ENCODE results near the gene UCP2. TPM values are rescaled to one million over a fixed set of nuclear protein-coding genes. Genes with fewer than 3 reads are reported as not detected.
A peak's percentile ranks its signal among the peaks of the same experiment; 100 is the strongest.

UCP2 gene
- total and polyA plus RNA-seq, 8 donors: 15.2 to 111 (median 45.6) TPM

DNA sequence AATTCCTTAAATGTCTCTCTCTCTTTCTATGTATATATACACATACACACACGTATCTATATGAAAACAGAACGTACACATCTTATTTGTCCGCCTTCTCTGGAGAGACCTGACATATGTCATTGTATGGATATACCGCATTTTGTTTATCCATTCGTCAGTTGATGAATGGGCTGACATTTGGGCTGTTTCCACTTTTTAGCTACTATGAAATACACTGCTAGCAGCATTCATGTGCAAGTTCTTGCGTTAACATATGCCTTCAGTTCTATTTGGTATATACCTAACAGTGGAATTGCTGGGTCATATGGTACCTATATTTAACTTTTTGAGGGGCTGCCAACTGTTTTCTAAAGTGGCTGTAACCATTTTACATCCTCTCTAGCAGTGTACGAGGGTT is 49.9 kb downstream of the UCP2 start:
- TF ChIP-seq POLR2A (IDR thresholded peaks at IDR 0.05): no peak
- no peak for TF ChIP-seq POLR2AphosphoS5 (IDR thresholded peaks at IDR 0.05)
- TF ChIP-seq, protein P1, sequence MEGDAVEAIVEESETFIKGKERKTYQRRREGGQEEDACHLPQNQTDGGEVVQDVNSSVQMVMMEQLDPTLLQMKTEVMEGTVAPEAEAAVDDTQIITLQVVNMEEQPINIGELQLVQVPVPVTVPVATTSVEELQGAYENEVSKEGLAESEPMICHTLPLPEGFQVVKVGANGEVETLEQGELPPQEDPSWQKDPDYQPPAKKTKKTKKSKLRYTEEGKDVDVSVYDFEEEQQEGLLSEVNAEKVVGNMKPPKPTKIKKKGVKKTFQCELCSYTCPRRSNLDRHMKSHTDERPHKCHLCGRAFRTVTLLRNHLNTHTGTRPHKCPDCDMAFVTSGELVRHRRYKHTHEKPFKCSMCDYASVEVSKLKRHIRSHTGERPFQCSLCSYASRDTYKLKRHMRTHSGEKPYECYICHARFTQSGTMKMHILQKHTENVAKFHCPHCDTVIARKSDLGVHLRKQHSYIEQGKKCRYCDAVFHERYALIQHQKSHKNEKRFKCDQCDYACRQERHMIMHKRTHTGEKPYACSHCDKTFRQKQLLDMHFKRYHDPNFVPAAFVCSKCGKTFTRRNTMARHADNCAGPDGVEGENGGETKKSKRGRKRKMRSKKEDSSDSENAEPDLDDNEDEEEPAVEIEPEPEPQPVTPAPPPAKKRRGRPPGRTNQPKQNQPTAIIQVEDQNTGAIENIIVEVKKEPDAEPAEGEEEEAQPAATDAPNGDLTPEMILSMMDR (IDR thresholded peaks at IDR 0.05): no peak
- TF ChIP-seq EP300 (IDR thresholded peaks at IDR 0.05): no peak
- Histone ChIP-seq H3K27ac (no peak overlapping the region), H3K4me3 (no peak overlapping the region), H3K27me3 (no peaks in the 10 kb centered on the region), H3K36me3 (peaks cover 12 to 70% (median 64%) of the 10 kb centered on the region in 4 donors), H3K9me3 (no peaks in the 10 kb centered on the region), H3K4me1 (peaks cover 0 to 6% (median 0%) of the 10 kb centered on the region in 4 donors)
- intact Hi-C loops (cut with DNase I; ENCODE audit: low total_unique reads): no loop called here
- 85 to 96% (median 91%) methylated on average over 7 of the region's 7 CpGs for WGBS, 5 donors
- DNase-seq: no peak

- no peaks in the 10 kb centered on the region for H3K27me3 ChIP-seq
- H3K4me1 ChIP-seq: peaks cover 0 to 6% (median 0%) of the 10 kb centered on the region in 4 donors
- 85 to 95% (median 86%) methylated on average over 6 of the region's 6 CpGs for WGBS, 5 donors
- DNase-seq: no peak
- H3K9me3 ChIP-seq: no peaks in the 10 kb centered on the region
- TF ChIP-seq POLR2AphosphoS5 (IDR thresholded peaks at IDR 0.05) (no peak), EP300 (IDR thresholded peaks at IDR 0.05) (no peak), POLR2A (IDR thresholded peaks at IDR 0.05) (no peak)
- TF ChIP-seq, protein P1 (IDR thresholded peaks at IDR 0.05): no peak
- H3K27ac ChIP-seq: no peak overlapping the region
- H3K4me3 ChIP-seq: no peak overlapping the region
- H3K36me3 ChIP-seq: peaks cover 19 to 78% (median 72%) of the 10 kb centered on the region in 4 donors
- intact Hi-C loops (cut with DNase I; ENCODE audit: low total_unique reads): no loop called here
These were observed 50.7 kb downstream of the UCP2 start for GRCh38 chr11:73931951-73932350.

- Histone ChIP-seq H3K4me1 (peaks cover 0 to 6% (median 0%) of the 10 kb centered on the region in 4 donors), H3K27ac (no peak overlapping the region), H3K27me3 (no peaks in the 10 kb centered on the region), H3K9me3 (no peaks in the 10 kb centered on the region), H3K4me3 (no peak overlapping the region), H3K36me3 (peaks cover 24 to 87% (median 80%) of the 10 kb centered on the region in 4 donors)
- WGBS, 5 donors: 49 to 71% (median 55%) methylated on average over 7 of the region's 7 CpGs
- no peak for TF ChIP-seq EP300 (IDR thresholded peaks at IDR 0.05)
- no peak for TF ChIP-seq POLR2A (IDR thresholded peaks at IDR 0.05)
- TF ChIP-seq, protein P1 (IDR thresholded peaks at IDR 0.05): peak in 2 of 7 experiments; percentile 9 to 28
- no peak for TF ChIP-seq POLR2AphosphoS5 (IDR thresholded peaks at IDR 0.05)
- DNase-seq: peak; percentile 37 to 73
- intact Hi-C loops (cut with DNase I; ENCODE audit: low total_unique reads): no loop called here
These were observed 51.5 kb downstream of the UCP2 start for GRCh38 chr11:73931039-73931645.

- intact Hi-C loops (cut with DNase I; ENCODE audit: low total_unique reads): no loop called here
- DNase-seq: no peak
- Histone ChIP-seq H3K4me3 (no peak overlapping the region), H3K36me3 (peaks cover 29 to 99% (median 92%) of the 10 kb centered on the region in 4 donors), H3K27me3 (no peaks in the 10 kb centered on the region), H3K9me3 (no peaks in the 10 kb centered on the region), H3K4me1 (peaks cover 0 to 6% (median 0%) of the 10 kb centered on the region in 4 donors), H3K27ac (no peak overlapping the region)
- TF ChIP-seq POLR2A (IDR thresholded peaks at IDR 0.05) (no peak), POLR2AphosphoS5 (IDR thresholded peaks at IDR 0.05) (no peak)
- WGBS, 5 donors: 66 to 83% (median 79%) methylated on average over 2 of the region's 2 CpGs
These were observed 53.3 kb downstream of the UCP2 start for GRCh38 chr11:73929388-73929787.

Other genes starting within 250 kb of the UCP2 start
- gene RAB6A, start 221.8 kb downstream of the UCP2 start, total RNA-seq: 100 to 1,000 TPM in 2 of 5 donors, 10 to 100 TPM in 3; 43.2 to 373 (median 89.4) TPM
- gene RAB6A, start 221.8 kb downstream of the UCP2 start, polyA plus RNA-seq: 10 to 100 TPM; 34.7 to 64.5 (median 49.3) TPM
- gene MRPL48, start 195.0 kb downstream of the UCP2 start, total RNA-seq: 100 to 1,000 TPM in 1 of 5 donors, 10 to 100 TPM in 2, 1 to 10 TPM in 2; 1.2 to 118 (median 19.7) TPM
- 10 to 100 TPM; 36.1 to 50.5 (median 38.6) TPM for gene MRPL48, start 195.0 kb downstream of the UCP2 start, polyA plus RNA-seq
- gene COA4, start 106.0 kb downstream of the UCP2 start, total RNA-seq: 10 to 100 TPM in 4 of 5 donors, 1 to 10 TPM in 1; 6.1 to 80.1 (median 42.0) TPM
- 10 to 100 TPM; 71.1 to 94.0 (median 84.5) TPM for gene COA4, start 106.0 kb downstream of the UCP2 start, polyA plus RNA-seq
- gene PAAF1, start 105.8 kb downstream of the UCP2 start, total RNA-seq: 10 to 100 TPM in 2 of 5 donors, 1 to 10 TPM in 2, not detected in 1; 5.4 to 20.4 (median 12.1) TPM
- gene PAAF1, start 105.8 kb downstream of the UCP2 start, polyA plus RNA-seq: 10 to 100 TPM in 2 of 3 donors, 1 to 10 TPM in 1; 10.0 to 20.3 (median 13.1) TPM
- not detected for gene DNAJB13, start 31.8 kb downstream of the UCP2 start, total RNA-seq
- under 1 TPM in 1 of 3 donors, not detected in 2; 0.28 TPM for gene DNAJB13, start 31.8 kb downstream of the UCP2 start, polyA plus RNA-seq
- 10 to 100 TPM in 1 of 5 donors, 1 to 10 TPM in 1, under 1 TPM in 2, not detected in 1; under 0.01 to 28.0 (median 1.3) TPM for gene UCP3, start 26.2 kb upstream of the UCP2 start, total RNA-seq
- 1 to 10 TPM in 1 of 3 donors, under 1 TPM in 2; 0.19 to 1.4 (median 0.70) TPM for gene UCP3, start 26.2 kb upstream of the UCP2 start, polyA plus RNA-seq
- gene C2CD3, start 188.2 kb upstream of the UCP2 start, total RNA-seq: 100 to 1,000 TPM in 2 of 5 donors, 10 to 100 TPM in 3; 22.9 to 176 (median 93.6) TPM
- 1 to 10 TPM; 5.6 to 7.0 (median 5.7) TPM for gene C2CD3, start 188.2 kb upstream of the UCP2 start, polyA plus RNA-seq
- gene PPME1, start 188.4 kb upstream of the UCP2 start, total RNA-seq: 10 to 100 TPM in 2 of 5 donors, 1 to 10 TPM in 3; 2.0 to 31.0 (median 7.0) TPM
- 10 to 100 TPM; 15.4 to 26.2 (median 21.0) TPM for gene PPME1, start 188.4 kb upstream of the UCP2 start, polyA plus RNA-seq